Measurements from ENCODE around the gene ULBP3. TPM values are rescaled to one million over a fixed set of nuclear protein-coding genes. Genes with fewer than 3 reads are reported as not detected.

ULBP3 gene
- polyA plus RNA-seq, 1 donor from 2014 or later = 2.2 TPM

GRCh38 chr6:150050846-150051245 is 18.1 kb downstream of the ULBP3 start:
- Histone ChIP-seq H3K27me3 (ENCODE audit: insufficient read depth, low read depth, low read length) (no peaks in the 10 kb centered on the region), H3F3A (ENCODE audit: insufficient read depth, low read length, poor library complexity, severe bottlenecking) (no peaks in the 10 kb centered on the region), H3K4me3 (ENCODE audit: low read length) (no peak overlapping the region), H3K4me2 (ENCODE audit: low read length) (no peak overlapping the region), H3K9me2 (ENCODE audit: insufficient read depth, low read length) (no peaks in the 10 kb centered on the region), H3K9me3 (ENCODE audit: low read length) (no peaks in the 10 kb centered on the region), H3K9ac (ENCODE audit: low read length) (no peak overlapping the region), H3K36me3 (ENCODE audit: insufficient read depth, low read length) (no peaks in the 10 kb centered on the region), H3K27ac (ENCODE audit: low read length) (no peak overlapping the region), H4K20me1 (ENCODE audit: insufficient read depth) (no peaks in the 10 kb centered on the region), H2AFZ (ENCODE audit: low read depth, low read length) (no peak overlapping the region), H3K79me2 (replicated peaks; ENCODE audit: insufficient read depth, low read length) (no peaks in the 10 kb centered on the region)
- no peak for TF ChIP-seq REST (IDR thresholded peaks at IDR 0.05; ENCODE audit: borderline replicate concordance)
- TF ChIP-seq EP300 (conservative IDR thresholded peaks at IDR 0.05; ENCODE audit: poor library complexity, severe bottlenecking) = no peak
- TF ChIP-seq RAD21 (conservative IDR thresholded peaks at IDR 0.05) = no peak
- no peak for TF ChIP-seq CTCF (IDR thresholded peaks at IDR 0.05; ENCODE audit: poor library complexity, severe bottlenecking)
- TF ChIP-seq EZH2 (IDR thresholded peaks at IDR 0.05; ENCODE audit: borderline replicate concordance, insufficient read depth, low read length, poor library complexity, severe bottlenecking) = no peak
- no peak for TF ChIP-seq TAF1 (IDR thresholded peaks at IDR 0.05; ENCODE audit: low read depth)
- TF ChIP-seq MXI1 (conservative IDR thresholded peaks at IDR 0.05; ENCODE audit: poor library complexity, severe bottlenecking) = no peak
- no peak for TF ChIP-seq SMC3 (conservative IDR thresholded peaks at IDR 0.05; ENCODE audit: poor library complexity)
- no peak for TF ChIP-seq POLR2AphosphoS5 (IDR thresholded peaks at IDR 0.05)

- no peak overlapping the region for H3K4me2 ChIP-seq (ENCODE audit: low read length)
- H3K27me3 ChIP-seq (ENCODE audit: insufficient read depth, low read depth, low read length) = no peaks in the 10 kb centered on the region
- no peaks in the 10 kb centered on the region for H3K36me3 ChIP-seq (ENCODE audit: insufficient read depth, low read length)
- no peaks in the 10 kb centered on the region for H3F3A ChIP-seq (ENCODE audit: insufficient read depth, low read length, poor library complexity, severe bottlenecking)
- H4K20me1 ChIP-seq (ENCODE audit: insufficient read depth) = no peaks in the 10 kb centered on the region
- H2AFZ ChIP-seq (ENCODE audit: low read depth, low read length) = no peak overlapping the region
- H3K9me2 ChIP-seq (ENCODE audit: insufficient read depth, low read length) = no peaks in the 10 kb centered on the region
- H3K9me3 ChIP-seq (ENCODE audit: low read length) = no peaks in the 10 kb centered on the region
- no peak overlapping the region for H3K9ac ChIP-seq (ENCODE audit: low read length)
- H3K27ac ChIP-seq (ENCODE audit: low read length) = no peak overlapping the region
- TF ChIP-seq EP300 (conservative IDR thresholded peaks at IDR 0.05; ENCODE audit: poor library complexity, severe bottlenecking) (no peak), TAF1 (IDR thresholded peaks at IDR 0.05; ENCODE audit: low read depth) (no peak), POLR2AphosphoS5 (IDR thresholded peaks at IDR 0.05) (no peak), EZH2 (IDR thresholded peaks at IDR 0.05; ENCODE audit: borderline replicate concordance, insufficient read depth, low read length, poor library complexity, severe bottlenecking) (no peak), MXI1 (conservative IDR thresholded peaks at IDR 0.05; ENCODE audit: poor library complexity, severe bottlenecking) (no peak), SMC3 (conservative IDR thresholded peaks at IDR 0.05; ENCODE audit: poor library complexity) (no peak), REST (IDR thresholded peaks at IDR 0.05; ENCODE audit: borderline replicate concordance) (no peak), RAD21 (conservative IDR thresholded peaks at IDR 0.05) (no peak), CTCF (IDR thresholded peaks at IDR 0.05; ENCODE audit: poor library complexity, severe bottlenecking) (no peak)
- no peak overlapping the region for H3K4me3 ChIP-seq (ENCODE audit: low read length)
- H3K79me2 ChIP-seq (replicated peaks; ENCODE audit: insufficient read depth, low read length) = no peaks in the 10 kb centered on the region
Measured at GRCh38 chr6:150048099-150048498, 20.8 kb downstream of the ULBP3 start.
